HUES6 (cell line): ENCODE results near the gene FLRT3.

Source experiments
- H3K27ac ChIP-seq: 2 replicates; pipeline ENCODE4 v1.7.0; 2013; ENCODE audit warnings: low read depth, mild to moderate bottlenecking, low read length, inconsistent platforms
- H3K27me3 ChIP-seq: 2 replicates; pipeline ENCODE4 v1.6.1; 2013; ENCODE audit warnings: low read length; ENCODE audit not compliant: control insufficient read depth, insufficient read depth
- H3K36me3 ChIP-seq: 2 replicates; pipeline ENCODE4 v1.6.1; 2013; ENCODE audit warnings: low read length; ENCODE audit not compliant: control insufficient read depth, insufficient read depth
- H3K4me1 ChIP-seq: 2 replicates; pipeline ENCODE4 v1.6.1; 2013; ENCODE audit warnings: low read length; ENCODE audit not compliant: control insufficient read depth, insufficient read depth
- H3K4me3 ChIP-seq: 2 replicates; pipeline ENCODE4 v1.5.1; 2013; ENCODE audit warnings: low read depth, low read length
- H3K9ac ChIP-seq: one replicate; pipeline ENCODE4 v1.6.1; 2013; ENCODE audit warnings: mild to moderate bottlenecking, low read length
- H3K9me3 ChIP-seq: 2 replicates; pipeline ENCODE4 v1.6.1; 2013; ENCODE audit warnings: low read depth, low read length; ENCODE audit not compliant: control insufficient read depth, insufficient read depth

Gene FLRT3

DNA sequence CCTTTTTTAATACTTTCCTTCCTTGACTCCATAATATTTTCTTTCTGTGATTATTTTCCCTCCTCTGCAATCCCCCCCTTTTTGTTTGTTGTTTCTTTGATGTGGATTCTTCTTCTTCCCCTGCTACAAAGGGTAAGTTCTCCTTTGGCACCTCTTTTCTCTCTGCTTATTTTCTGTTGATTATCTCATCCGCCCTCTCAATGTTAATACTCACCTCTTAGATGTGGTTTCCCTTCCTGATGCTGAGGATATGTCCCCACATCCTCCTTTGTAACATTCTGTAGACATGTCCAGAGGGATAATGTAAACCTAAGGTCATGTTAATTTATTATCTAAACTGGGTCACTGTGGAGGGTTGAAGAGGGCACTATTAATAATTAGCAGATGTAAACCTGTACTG lies 17.7 kb downstream of the FLRT3 start:
- H3K9me3 ChIP-seq: no peaks in the 10 kb centered on the region

DNA sequence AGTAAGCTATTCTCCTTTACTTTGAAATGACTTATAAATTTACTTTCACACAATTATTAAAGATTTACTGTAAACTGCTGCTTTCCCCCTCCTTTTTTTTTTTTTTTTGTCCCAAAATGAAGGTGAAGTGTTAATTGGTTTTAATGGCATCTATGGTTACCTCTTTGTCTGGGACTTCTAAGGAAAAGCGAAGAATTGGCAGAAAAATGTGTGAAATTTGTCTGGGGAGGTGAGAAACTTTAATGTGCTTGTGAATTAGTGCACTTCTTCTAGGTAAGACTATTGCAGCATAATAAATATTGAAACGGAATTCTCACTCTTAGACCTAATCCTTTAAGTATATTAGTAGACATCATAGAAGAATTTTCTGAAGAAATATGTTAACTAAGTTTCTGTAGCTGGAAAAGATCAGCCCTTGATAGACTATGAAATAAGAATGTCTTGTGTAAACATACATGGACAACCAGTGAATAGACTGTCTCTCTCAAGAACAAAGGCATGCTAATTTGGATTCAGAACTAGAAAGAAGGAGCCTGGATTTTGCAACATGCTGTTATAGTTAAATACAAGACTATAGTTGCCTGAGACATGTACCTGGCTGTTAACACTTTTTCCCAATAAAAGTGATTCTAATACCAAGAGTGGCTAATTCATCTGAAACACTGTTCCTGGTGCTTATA lies 23.9 kb downstream of the FLRT3 start:
- H3K9ac ChIP-seq: no peak overlapping the region
- H3K27ac ChIP-seq: no peak overlapping the region
- no peaks in the 10 kb centered on the region for H3K36me3 ChIP-seq
- no peak overlapping the region for H3K4me3 ChIP-seq
- no peaks in the 10 kb centered on the region for H3K27me3 ChIP-seq
- no peaks in the 10 kb centered on the region for H3K9me3 ChIP-seq
- peaks cover 7% of the 10 kb centered on the region; the same call in 1 of the 2 replicates for H3K4me1 ChIP-seq

More for the DNA sequence above, 17.7 kb downstream of the FLRT3 start:
- Histone ChIP-seq H3K36me3 (no peaks in the 10 kb centered on the region), H3K9ac (no peak overlapping the region), H3K4me3 (no peak overlapping the region), H3K27me3 (no peaks in the 10 kb centered on the region), H3K27ac (no peak overlapping the region), H3K4me1 (no peaks in the 10 kb centered on the region)

GRCh38 chr20:14312001-14312400 lies 25.4 kb downstream of the FLRT3 start:
- no peak overlapping the region for H3K9ac ChIP-seq
- H3K36me3 ChIP-seq: no peaks in the 10 kb centered on the region
- H3K27me3 ChIP-seq: no peaks in the 10 kb centered on the region
- H3K4me3 ChIP-seq: no peak overlapping the region
- no peak overlapping the region for H3K27ac ChIP-seq
- H3K4me1 ChIP-seq: peaks cover 7% of the 10 kb centered on the region; the same call in 1 of the 2 replicates
- H3K9me3 ChIP-seq: no peaks in the 10 kb centered on the region

DNA sequence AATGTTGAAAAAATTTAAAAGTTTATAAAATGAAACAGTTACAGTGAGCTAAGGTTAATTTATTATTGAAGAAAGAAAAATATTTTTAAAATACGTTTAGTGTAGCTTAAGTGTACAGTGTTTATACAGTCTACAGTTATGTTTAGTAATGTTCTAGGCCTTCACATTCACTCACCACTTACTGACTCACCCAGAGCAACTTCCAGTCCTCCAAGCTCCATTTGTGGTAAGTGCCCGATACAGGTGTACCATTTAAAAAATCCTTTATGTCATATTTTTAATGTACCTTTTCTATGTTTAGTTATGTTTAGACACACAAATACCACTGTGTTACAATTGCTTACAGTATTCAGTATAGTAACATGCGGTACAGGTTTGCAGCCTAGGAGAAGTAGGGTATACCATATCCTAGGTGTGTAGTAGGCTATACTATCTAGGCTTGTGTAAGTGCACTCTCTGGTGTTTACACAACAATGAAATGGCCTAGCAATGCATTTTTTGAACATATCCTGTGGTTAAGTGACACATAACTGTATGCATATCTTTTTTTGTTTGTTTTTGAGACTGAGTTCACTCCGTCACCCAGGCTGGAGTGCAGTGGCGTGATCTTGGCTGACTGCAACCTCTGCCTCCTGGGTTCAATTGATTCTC lies 26.3 kb downstream of the FLRT3 start:
- H3K27ac ChIP-seq: no peak overlapping the region
- H3K4me3 ChIP-seq: no peak overlapping the region

DNA sequence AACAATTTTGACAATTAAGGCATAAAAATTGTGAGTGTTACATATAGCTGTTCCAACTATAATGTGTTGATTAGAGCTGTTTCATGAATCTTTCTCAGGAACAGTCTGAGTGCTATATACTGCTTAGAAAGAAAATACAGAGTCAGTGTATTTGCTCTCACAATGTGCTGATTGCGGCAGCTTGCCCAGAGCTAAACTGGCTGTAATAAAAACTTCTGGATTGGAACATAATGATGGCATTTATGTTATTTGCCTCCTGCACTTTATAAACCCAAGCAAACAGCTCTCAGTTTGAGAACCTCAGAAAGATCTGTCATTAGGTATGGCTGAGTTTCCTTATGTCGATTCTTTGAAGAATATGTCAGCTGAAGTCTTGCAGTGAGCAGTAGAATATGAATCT lies 29.5 kb downstream of the FLRT3 start:
- Histone ChIP-seq H3K9ac (no peak overlapping the region), H3K27me3 (no peaks in the 10 kb centered on the region), H3K36me3 (no peaks in the 10 kb centered on the region), H3K4me3 (no peak overlapping the region), H3K4me1 (no peaks in the 10 kb centered on the region; the same call in 1 of the 2 replicates), H3K27ac (no peak overlapping the region), H3K9me3 (no peaks in the 10 kb centered on the region)

More for the DNA sequence above, 26.3 kb downstream of the FLRT3 start:
- no peaks in the 10 kb centered on the region for H3K36me3 ChIP-seq
- H3K9me3 ChIP-seq: no peaks in the 10 kb centered on the region
- H3K9ac ChIP-seq: no peak overlapping the region
- H3K4me1 ChIP-seq: peaks cover 7% of the 10 kb centered on the region; the same call in 1 of the 2 replicates
- no peaks in the 10 kb centered on the region for H3K27me3 ChIP-seq

DNA sequence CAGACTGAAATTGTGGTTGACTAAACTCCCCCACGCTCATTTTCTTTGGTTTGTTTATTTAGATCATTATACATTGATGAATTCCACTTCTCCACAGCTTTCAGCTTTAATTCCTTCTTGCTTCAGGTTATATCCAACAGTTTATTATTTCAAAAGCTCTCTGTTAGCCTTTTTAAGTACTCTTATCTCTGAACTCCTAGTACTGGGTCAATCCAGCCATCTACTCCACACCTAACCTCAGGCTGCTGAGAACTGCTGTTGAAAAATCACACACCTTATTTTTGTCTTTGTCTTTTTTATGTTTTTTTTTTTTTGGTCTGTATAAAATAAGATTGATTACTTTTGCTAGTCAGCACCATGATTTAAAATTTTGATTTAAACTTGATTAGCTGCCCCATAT lies 32.9 kb downstream of the FLRT3 start:
- Histone ChIP-seq H3K36me3 (no peaks in the 10 kb centered on the region), H3K27ac (no peak overlapping the region), H3K27me3 (no peaks in the 10 kb centered on the region), H3K9ac (no peak overlapping the region), H3K9me3 (no peaks in the 10 kb centered on the region), H3K4me3 (no peak overlapping the region), H3K4me1 (no peaks in the 10 kb centered on the region)

- H3K36me3 ChIP-seq: no peaks in the 10 kb centered on the region
- H3K9ac ChIP-seq: no peak overlapping the region
These were observed 33.8 kb downstream of the FLRT3 start for GRCh38 chr20:14303651-14304050.

DNA sequence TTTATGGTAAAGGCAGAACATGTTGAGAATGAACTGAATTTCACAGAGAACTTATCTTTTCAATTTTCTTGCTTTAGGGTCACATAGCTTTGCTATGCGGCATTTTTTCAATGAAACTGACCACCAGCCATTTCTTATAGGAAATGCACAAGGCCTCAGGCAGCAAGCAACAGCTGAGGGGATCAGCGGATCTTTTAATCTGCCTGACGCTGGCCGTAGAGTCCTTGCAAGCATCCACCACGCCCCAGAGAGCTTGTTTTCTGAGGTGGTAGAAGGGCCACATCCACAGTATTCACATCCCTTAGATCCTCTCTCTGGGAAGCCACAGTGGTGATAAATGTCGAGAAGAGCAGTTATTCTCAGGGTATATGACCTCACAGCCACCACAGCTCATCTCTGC lies 34.3 kb downstream of the FLRT3 start:
- Histone ChIP-seq H3K4me1 (no peaks in the 10 kb centered on the region), H3K27ac (no peak overlapping the region), H3K36me3 (no peaks in the 10 kb centered on the region), H3K9ac (no peak overlapping the region), H3K9me3 (no peaks in the 10 kb centered on the region), H3K4me3 (no peak overlapping the region), H3K27me3 (no peaks in the 10 kb centered on the region)

More at GRCh38 chr20:14303651-14304050, 33.8 kb downstream of the FLRT3 start:
- H3K4me1 ChIP-seq: no peaks in the 10 kb centered on the region
- H3K27me3 ChIP-seq: no peaks in the 10 kb centered on the region
- no peak overlapping the region for H3K27ac ChIP-seq
- H3K9me3 ChIP-seq: no peaks in the 10 kb centered on the region
- H3K4me3 ChIP-seq: no peak overlapping the region

GRCh38 chr20:14299831-14300230 lies 37.6 kb downstream of the FLRT3 start:
- Histone ChIP-seq H3K4me3 (no peak overlapping the region), H3K9me3 (no peaks in the 10 kb centered on the region), H3K9ac (no peak overlapping the region), H3K4me1 (no peaks in the 10 kb centered on the region), H3K27ac (no peak overlapping the region), H3K27me3 (no peaks in the 10 kb centered on the region), H3K36me3 (no peaks in the 10 kb centered on the region)

DNA sequence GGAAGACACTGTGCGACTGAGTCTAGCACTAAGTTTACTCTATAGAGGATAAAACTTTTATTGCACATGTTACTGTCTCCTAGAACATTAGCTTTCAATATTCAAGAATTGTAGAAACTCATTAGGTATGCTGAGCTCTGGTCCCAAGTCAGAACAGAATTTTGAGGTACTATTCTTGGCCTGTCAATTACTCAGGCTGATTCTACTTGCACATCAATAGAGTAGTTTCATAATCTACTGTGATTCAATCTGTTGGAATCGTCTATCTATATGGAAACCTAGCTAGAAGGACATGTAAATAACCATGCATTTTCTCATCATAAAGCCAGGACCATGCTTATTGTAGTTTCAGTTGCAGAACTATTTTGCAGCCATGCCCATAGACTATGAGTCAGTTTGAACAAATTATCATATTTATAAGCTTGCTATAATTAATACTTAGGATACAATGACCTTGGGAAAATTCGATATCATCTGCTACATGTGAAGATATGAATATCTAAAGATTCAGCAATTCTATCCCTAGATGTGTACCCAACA lies 41.6 kb downstream of the FLRT3 start:
- no peak overlapping the region for H3K4me3 ChIP-seq
- H3K4me1 ChIP-seq: no peaks in the 10 kb centered on the region
- no peaks in the 10 kb centered on the region for H3K27me3 ChIP-seq
- no peak overlapping the region for H3K27ac ChIP-seq
- H3K9me3 ChIP-seq: no peaks in the 10 kb centered on the region
- no peaks in the 10 kb centered on the region for H3K36me3 ChIP-seq
- no peak overlapping the region for H3K9ac ChIP-seq

DNA sequence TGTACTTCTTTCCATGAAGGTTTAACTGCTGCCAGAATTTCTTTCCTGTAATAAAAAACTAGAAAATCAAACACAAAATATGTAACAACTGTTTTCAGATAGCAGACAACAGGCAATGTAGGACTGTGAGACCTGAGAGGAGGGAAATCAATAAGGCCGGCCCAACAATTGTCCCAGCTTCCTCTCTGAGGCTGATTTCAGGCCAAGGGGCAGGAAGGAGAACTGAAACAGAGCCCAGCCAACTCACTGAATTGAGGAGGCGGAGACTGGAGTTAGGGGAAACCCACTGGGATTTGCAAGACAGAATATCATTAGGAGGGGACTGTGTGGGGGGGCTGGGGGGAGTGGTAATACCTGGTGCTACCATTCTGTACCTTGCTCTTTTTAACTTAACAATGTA lies 42.2 kb downstream of the FLRT3 start:
- Histone ChIP-seq H3K27me3 (no peaks in the 10 kb centered on the region), H3K27ac (no peak overlapping the region), H3K4me1 (no peaks in the 10 kb centered on the region), H3K9me3 (no peaks in the 10 kb centered on the region), H3K4me3 (no peak overlapping the region), H3K36me3 (no peaks in the 10 kb centered on the region), H3K9ac (no peak overlapping the region)
